ENCODE measurements around the gene MCEE. TPM values are rescaled to one million over a fixed set of nuclear protein-coding genes. Genes with fewer than 3 reads are reported as not detected.

The MCEE gene
- total and polyA plus RNA-seq, 2 of the 4 experiments (the other 2 are of a cell fraction), result 11.1 to 15.0 TPM

- Histone ChIP-seq H3K79me1 (ENCODE audit: low read depth in 1 of 2, low read length in 2 of 2) (no peaks in the 10 kb centered on the region), H3K14ac (replicated peaks; ENCODE audit: low read depth, low read length) (no peak overlapping the region), H4K91ac (ENCODE audit: insufficient read depth, low read depth, low read length) (no peak overlapping the region), H3K4ac (ENCODE audit: low read depth, low read length) (no peak overlapping the region), H2AK5ac (ENCODE audit: low read depth, low read length) (no peak overlapping the region), H3K4me2 (ENCODE audit: low read depth, low read length) (no peak overlapping the region), H2AFZ (replicated peaks; ENCODE audit: low read length, poor library complexity) (no peak overlapping the region), H2BK20ac (ENCODE audit: low read depth, low read length) (no peak overlapping the region), H3K56ac (ENCODE audit: extremely low read depth, insufficient read depth, low read length) (no peak overlapping the region), H2BK120ac (ENCODE audit: low read depth, low read length) (no peak overlapping the region), H3K4me3 (ENCODE audit: insufficient read depth, low read depth, low read length) (no peak overlapping the region), H3K27me3 (ENCODE audit: control insufficient read depth, insufficient read depth, low read length) (peaks cover 8% of the 10 kb centered on the region; the same call in 1 of the 2 replicates), H3K4me1 (ENCODE audit: control insufficient read depth, insufficient read depth, low read length) (peaks cover 2% of the 10 kb centered on the region; the same call in 1 of the 2 replicates), H2BK5ac (ENCODE audit: low read depth, low read length, poor library complexity, severe bottlenecking) (no peak overlapping the region), H3K23ac (ENCODE audit: low read depth, low read length) (no peak overlapping the region), H4K20me1 (ENCODE audit: insufficient read depth, low read length) (0 out of 2 replicates have a peak, but pooled peaks cover 2% of the 10 kb centered on the region), H3K27ac (ENCODE audit: insufficient read depth, low read length) (no peak overlapping the region), H3K18ac (ENCODE audit: low read depth, low read length) (no peak overlapping the region), H4K5ac (ENCODE audit: low read depth, low read length) (no peak overlapping the region), H3K9me3 (ENCODE audit: control insufficient read depth, insufficient read depth, low read length) (no peaks in the 10 kb centered on the region), H3K9me1 (ENCODE audit: insufficient read depth, low read length) (no peaks in the 10 kb centered on the region), H3K9ac (ENCODE audit: low read depth, low read length) (no peak overlapping the region), H3K36me3 (ENCODE audit: control insufficient read depth, insufficient read depth, low read length) (peaks cover 13% of the 10 kb centered on the region), H2BK15ac (ENCODE audit: low read depth, low read length) (no peak overlapping the region), H4K8ac (ENCODE audit: low read depth in 2 of 2, low read length in 2 of 2) (no peak overlapping the region), H2AK9ac (replicated peaks; ENCODE audit: low read depth, low read length, poor library complexity) (no peak overlapping the region)
- BruUV-seq (replicated peaks), result no TSS peak
- DNase-seq (no peak), ATAC-seq (ENCODE audit: low read depth) (no peak)
- intact Hi-C loops (cut with micrococcal nuclease) (no loop called here), dilution Hi-C loops (cut with HindIII; ENCODE audit: low sequenced_read_pairs, unreplicated experiment) (no loop called here), in situ Hi-C loops (cut with MboI; ENCODE audit: low sequenced_read_pairs) (loop anchor here (10.0 kb wide), 1 partner anchor 351 kb away; no protein-coding TSS in a partner anchor)
- WGBS, 2 experiments (ENCODE audit: extremely low coverage in 2 of 2, insufficient read length in 1 of 2), result 69% methylated on average over 3 of the region's 11 CpGs; no CpG with 5 or more reads in 1 of the 2 experiments
- ChIA-PET POLR2A (ENCODE audit: unreplicated experiment) (no interaction called here), CTCF (no interaction called here)
- TF ChIP-seq ELK1 (IDR thresholded peaks at IDR 0.05; ENCODE audit: borderline replicate concordance, low read depth, low read length), result no peak
- no peak for TF ChIP-seq CTCF (conservative IDR thresholded peaks at IDR 0.05; ENCODE audit: low read depth, low read length)
- TF ChIP-seq MAFK (IDR thresholded peaks at IDR 0.05; ENCODE audit: low read depth, low read length), result no peak
- no peak for TF ChIP-seq USF2 (IDR thresholded peaks at IDR 0.05; ENCODE audit: low read depth, low read length)
- no peak for TF ChIP-seq SMC3 (IDR thresholded peaks at IDR 0.05; ENCODE audit: low read depth, low read length)
- no peak for TF ChIP-seq MAZ (IDR thresholded peaks at IDR 0.05; ENCODE audit: borderline replicate concordance, low read depth, low read length)
- TF ChIP-seq RAD21 (IDR thresholded peaks at IDR 0.05; ENCODE audit: low read length), result no peak
Measured at GRCh38 chr2:71153585-71154224, 23.7 kb upstream of the MCEE start.

Measured in IMR-90 (cell line).